GM08714 (cell line): ENCODE measurements around the gene SDHAF1.
A peak's percentile ranks its signal among the peaks of the same experiment; 100 is the strongest.
"Not testable (repeated sequence)": the region's sequence is repeated elsewhere in the genome, so short reads cannot be mapped to it uniquely, and the experiment has no call there.

Experiments used
- H3K4me3 ChIP-seq: fragments of 200-500 bp; sonication (Bioruptor generic); 2 replicates; pipeline ENCODE4 v1.5.1; 2014; ENCODE audit warnings: mild to moderate bottlenecking, low read length, inconsistent platforms
- ZNF274 ChIP-seq: IDR thresholded peaks from 2 replicates; pipeline ENCODE4 v1.6.1; 2012; ENCODE audit warnings: mild to moderate bottlenecking, low read depth, low read length

Gene SDHAF1

DNA sequence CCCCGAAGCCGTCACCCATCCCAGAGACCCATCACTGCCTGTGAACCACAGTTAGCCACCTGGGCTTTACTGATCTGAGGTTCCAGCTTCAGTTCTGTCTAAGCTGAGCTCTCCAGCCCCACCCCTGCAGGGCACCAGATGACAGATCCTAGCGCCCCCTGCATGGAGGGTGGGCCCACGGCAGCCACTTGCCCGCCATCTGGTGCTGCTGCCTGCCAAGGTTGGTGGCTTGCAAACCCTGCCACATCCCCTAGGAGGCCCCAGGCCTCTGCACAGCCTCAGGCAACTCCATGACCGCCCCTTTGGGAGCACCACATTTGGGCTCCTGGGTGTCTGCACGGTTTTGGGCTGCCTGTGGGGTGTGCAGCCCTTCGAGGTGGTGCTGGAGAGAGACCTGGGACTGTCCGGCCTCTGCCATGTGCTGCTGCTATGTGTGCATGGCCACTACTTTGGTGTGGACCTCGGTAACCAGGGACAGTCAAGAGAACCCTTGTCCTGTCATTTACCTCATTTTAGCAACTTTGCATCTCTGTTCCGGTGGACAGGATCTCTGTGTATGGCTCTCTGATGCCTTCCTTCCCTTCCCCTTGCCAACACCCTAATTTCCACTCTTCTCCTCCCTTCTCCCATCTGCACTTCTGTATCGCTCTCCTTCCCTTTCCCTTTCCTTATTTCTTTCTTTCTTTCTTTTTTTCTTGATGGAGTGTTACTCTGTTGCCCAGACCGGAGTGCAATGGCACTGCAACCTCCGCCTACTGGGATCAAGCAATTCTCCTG, 17.4 kb upstream of the SDHAF1 start:
- no peak for TF ChIP-seq ZNF274
- no peak overlapping the region for H3K4me3 ChIP-seq

DNA sequence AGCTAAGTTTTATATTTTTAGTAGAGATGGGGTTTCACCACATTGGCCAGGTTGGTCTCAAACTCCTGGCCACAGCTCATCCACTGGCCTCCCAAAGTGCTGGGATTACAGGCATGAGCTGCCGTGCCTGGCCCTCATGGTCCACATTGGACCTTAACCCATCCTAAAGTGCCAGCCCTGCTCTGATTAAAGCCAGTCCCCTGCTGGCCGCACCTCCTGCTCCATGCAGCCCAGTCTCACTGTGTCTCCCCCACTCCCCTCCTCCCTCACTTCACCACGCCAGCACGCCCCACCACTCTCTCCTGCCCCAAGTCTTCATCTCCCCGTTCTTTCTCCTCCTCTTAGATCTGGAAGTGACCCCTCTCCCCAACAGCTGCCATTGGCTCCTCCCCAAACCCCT, 16.7 kb upstream of the SDHAF1 start:
- TF ChIP-seq ZNF274, result no peak

GRCh38 chr19:35978832-35979365, 16.1 kb upstream of the SDHAF1 start:
- no peak for TF ChIP-seq ZNF274
- no peak overlapping the region for H3K4me3 ChIP-seq

More for the DNA sequence above, 16.7 kb upstream of the SDHAF1 start:
- H3K4me3 ChIP-seq, result no peak overlapping the region

- H3K4me3 ChIP-seq, result not testable (repeated sequence)
These were observed 14.0 kb upstream of the SDHAF1 start for GRCh38 chr19:35980997-35981396.

DNA sequence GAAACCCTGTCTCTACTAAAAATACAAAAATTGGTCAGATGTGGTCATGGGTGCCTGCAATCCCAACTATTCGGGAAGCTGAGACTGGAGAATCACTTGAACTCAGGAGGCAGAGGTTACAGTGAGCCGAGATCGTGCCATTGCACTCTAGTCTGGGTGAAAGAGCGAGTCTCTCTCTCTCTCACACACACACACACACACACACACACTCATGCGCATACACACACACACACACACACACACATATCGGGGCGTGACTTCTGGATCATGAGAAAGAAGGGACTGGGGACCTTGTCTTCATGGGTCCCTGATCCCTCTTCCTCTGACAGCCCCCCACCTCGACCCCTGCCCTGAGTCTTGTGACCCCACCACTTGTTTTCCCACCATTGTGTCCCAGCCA, 11.8 kb upstream of the SDHAF1 start:
- TF ChIP-seq ZNF274, result no peak

GRCh38 chr19:35986111-35986510, 8.9 kb upstream of the SDHAF1 start:
- no peak overlapping the region for H3K4me3 ChIP-seq
- TF ChIP-seq ZNF274, result no peak

More for the DNA sequence above, 11.8 kb upstream of the SDHAF1 start:
- H3K4me3 ChIP-seq, result no peak overlapping the region

DNA sequence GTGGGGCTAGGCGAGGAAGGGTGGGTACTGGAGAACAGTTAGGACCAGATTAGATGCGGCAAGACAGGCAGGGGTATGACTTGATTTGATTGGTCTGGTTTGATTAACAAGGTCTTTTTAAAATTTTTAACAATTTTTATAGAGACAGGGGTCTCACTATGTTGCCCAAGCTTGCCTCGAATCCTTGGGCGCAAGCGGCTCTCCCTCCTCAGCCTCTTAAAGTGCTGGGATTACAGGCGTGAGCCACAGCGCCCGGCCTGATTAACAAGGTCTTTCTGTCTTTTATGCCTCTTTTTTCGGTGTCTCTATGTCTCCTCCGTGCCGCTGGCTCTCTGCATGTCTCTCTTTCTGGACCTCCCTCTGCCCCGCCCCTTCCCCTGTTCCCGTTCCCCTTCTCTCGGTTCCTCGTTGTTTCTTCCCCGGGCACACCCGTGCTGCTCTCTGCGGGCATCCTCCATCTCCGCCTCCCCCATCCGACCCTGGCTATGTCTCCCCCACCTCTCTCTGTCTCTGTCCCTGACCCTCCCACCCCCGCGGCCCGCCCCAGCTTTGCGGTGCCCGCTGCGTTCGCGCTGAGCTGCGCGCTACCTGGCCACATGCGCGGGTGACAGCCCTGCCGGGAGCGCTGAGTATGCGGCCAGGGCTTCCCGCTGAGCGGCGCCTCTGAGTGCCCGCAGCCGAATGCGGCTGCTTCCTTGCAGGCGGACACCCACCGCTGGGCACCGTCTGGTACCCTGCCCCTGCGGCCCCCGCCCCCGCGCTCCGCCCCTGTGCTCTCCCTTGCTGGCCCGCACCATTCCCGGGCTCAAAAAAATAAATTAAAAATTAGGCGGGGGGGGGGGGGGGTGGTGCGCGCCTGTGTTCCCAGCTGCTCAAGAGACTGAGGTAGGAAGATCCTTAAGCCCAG, 8.1 kb upstream of the SDHAF1 start:
- no peak for TF ChIP-seq ZNF274
- H3K4me3 ChIP-seq, result peak overlapping the region; percentile 48

DNA sequence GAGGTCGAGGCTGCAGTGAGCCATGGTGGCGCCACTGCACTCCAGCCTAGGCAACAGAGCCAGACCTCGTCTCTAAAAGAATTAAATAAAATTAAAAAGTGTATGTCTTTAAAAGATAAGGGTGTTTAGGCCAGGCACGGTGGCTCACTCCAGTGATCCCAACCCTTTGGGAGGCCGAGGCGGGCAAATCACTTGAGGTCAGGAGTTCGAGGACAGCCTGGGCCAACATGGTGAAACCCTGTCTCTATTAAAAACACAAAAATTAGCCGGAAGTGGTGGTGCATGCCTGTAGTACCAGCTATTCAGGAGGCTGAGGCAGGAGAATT, 7.5 kb upstream of the SDHAF1 start:
- H3K4me3 ChIP-seq, result no peak overlapping the region
- no peak for TF ChIP-seq ZNF274

- TF ChIP-seq ZNF274, result no peak
These were observed 6.2 kb upstream of the SDHAF1 start for GRCh38 chr19:35988824-35989223.

DNA sequence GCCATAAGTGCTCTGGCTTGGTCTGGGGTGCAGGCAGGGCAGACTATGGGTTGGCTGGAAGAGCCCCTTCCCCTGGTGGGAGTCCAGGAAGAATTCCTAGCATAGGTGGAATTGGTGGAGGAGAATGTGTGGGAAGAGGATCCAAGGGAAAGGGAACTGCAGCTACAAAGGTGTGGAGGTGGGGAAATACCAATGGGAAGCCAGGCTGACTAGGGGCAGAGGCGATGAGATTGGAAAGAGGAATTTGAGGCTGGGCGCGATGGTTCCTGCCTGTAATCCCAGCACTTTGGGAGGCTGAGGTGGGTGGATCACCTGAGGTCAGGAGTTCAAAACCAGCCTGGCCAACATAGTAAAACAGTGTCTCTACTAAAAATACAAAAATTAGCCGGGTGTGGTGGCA, 4.8 kb upstream of the SDHAF1 start:
- no peak for TF ChIP-seq ZNF274
- H3K4me3 ChIP-seq, result no peak overlapping the region

More at GRCh38 chr19:35988824-35989223, 6.2 kb upstream of the SDHAF1 start:
- H3K4me3 ChIP-seq, result no peak overlapping the region

- H3K4me3 ChIP-seq, result no peak overlapping the region
- TF ChIP-seq ZNF274, result no peak
These were observed 3.9 kb upstream of the SDHAF1 start for GRCh38 chr19:35990771-35991730.

DNA sequence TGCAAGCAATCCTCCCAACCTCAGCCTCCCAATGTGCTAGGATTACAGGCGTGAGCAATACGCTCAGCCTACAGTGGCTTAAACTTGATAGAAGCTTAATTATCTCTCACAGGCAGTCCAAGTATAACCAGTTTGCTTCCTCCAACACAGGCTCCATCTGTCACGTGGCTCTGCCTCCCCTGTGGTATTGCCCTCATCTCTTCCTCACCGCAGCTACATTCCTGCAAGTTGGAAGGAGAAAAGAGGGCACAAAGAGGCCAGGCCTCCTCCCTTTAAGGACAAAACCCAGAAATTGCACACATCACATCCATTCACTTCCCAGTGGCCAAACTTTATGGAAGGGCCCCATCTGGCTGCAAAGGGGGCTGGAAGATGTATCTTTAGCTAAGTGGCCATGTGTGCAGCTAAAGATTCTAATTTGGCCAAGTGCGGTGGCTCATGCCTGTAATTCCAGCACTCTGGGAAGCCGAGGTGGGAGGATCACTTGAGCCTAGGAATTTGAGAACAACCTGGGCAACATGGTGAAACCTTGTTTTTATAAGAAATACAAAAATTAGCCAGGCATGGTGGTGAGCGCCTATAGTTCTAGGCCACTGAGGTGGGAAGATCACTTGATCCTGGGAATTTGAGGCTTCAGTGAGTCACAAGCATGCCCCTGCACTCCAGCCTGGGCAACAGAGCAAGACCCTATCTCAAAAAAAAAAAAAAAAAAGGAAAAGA, 3.1 kb upstream of the SDHAF1 start:
- H3K4me3 ChIP-seq, result no peak overlapping the region
- no peak for TF ChIP-seq ZNF274
